ENCODE data around the gene RNF150. TPM values are rescaled to one million over a fixed set of nuclear protein-coding genes. Genes with fewer than 3 reads are reported as not detected.

Gene RNF150
- total RNA-seq, 1 donor from 2014 or later: 0.13 TPM

- DNase-seq (ENCODE audit: low read depth in 2 of 2): no peak
These were observed 265.9 kb downstream of the RNF150 start for GRCh38 chr4:140867356-140867755.

DNA sequence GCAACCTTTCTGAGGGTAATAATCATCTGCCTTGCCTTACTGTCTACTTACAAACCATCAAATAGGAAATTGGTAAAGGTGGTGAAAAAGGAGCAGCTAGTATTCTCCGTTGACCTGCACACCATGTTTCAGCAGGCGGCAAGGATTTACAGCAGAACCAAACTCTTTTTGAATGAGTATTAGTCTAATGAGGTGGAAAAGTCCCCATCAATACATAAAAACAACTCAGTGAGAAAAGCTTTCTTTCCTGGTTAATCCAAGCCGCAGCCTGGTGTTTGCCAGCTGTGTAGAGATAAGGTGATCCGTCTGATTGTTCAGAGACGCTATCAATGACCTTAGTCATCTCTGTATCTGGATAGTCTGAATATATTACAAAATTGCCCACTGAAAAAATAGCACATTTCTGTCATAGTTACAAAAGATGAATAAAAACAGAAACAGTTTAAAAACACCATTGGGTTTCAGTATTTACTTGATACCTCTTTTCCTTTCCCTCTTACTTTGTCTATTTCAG lies 266.7 kb downstream of the RNF150 start:
- no peak for DNase-seq (ENCODE audit: low read depth in 2 of 2)

GRCh38 chr4:140865253-140866217 lies 267.7 kb downstream of the RNF150 start:
- no peak for DNase-seq (ENCODE audit: low read depth in 2 of 2)

GRCh38 chr4:140863197-140863596 lies 270.1 kb downstream of the RNF150 start:
- no peak for DNase-seq (ENCODE audit: low read depth in 2 of 2)

DNA sequence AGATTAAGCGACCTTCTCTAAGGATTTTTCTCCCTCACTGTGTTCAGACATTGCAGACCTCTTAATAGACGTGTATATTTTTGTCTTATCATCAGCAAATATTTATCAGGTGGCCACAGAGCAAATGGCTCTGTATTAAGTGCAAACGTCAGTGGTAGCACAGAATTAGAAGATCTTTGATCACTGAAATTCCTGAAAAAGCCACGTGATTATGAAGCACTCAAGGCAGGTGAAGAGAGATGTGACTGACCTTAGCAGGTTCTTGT lies 271.2 kb downstream of the RNF150 start:
- DNase-seq (ENCODE audit: low read depth in 2 of 2): no peak

GRCh38 chr4:140861359-140862176 lies 271.7 kb downstream of the RNF150 start:
- peak; percentile 76 to 83 for DNase-seq (ENCODE audit: low read depth in 2 of 2)

DNA sequence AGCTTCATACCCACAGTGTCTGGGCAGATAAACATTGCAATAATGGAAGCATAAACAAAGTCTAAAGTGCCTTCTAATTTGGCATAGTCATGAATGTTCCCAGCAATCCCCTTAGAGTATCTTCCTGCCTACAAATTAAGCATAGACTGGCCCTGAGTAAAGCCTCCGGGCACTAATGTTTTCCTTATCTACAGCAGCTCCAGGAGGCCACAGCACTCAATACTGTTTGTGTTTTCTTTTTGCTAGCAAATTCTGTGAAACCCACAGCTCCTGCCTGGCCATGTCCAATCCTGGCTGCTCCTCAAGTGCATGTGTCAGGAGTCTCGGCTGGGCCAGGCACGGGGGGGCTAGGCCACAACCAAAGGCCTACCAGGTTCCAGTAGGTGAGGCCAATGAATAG lies 274.4 kb downstream of the RNF150 start:
- DNase-seq (ENCODE audit: low read depth in 2 of 2): no peak

GRCh38 chr4:140857111-140857510 lies 276.2 kb downstream of the RNF150 start:
- DNase-seq (ENCODE audit: low read depth in 2 of 2): no peak

DNA sequence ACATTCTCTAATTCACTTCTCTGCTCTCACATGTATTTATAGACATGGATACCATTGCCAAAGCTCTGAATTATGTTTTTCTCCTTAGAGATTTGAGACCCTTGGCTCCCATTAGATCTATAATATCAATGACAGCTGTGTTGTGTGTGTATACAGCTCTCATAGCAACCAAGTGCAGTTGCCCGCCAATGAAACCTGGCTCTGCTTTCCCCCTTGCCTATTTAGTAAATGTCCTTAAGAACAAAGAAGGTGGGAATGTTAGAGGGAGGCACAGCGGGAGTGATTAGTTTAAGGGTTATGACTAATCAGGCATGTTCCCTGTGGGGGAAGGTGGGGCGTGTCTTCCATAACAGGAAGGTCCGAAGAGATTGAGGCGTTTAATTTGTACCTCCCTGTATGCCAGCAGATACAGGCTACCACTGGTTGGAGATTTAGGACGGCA lies 276.6 kb downstream of the RNF150 start:
- DNase-seq (ENCODE audit: low read depth in 2 of 2): peak in 1 of 2 donors; percentile 11

DNA sequence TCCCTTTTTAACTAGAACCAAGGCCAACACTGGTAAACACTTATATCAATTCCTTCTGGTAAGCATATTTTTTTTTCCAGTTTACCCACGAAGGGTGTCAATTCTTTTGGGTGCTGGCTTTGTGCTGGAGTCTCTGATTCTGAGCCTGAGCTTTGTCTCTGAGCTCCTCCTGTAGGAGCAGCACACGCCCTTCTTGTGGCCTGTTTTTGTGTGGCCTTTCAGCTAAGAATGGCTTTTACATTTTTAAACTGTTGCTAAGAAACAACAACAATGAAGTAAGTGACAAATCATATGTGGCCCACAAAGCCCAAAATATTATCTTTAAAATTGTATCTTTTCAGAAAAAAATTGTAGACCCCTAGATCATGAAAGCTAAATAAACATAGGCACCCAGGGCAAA lies 279.1 kb downstream of the RNF150 start:
- no peak for DNase-seq (ENCODE audit: low read depth in 2 of 2)

DNA sequence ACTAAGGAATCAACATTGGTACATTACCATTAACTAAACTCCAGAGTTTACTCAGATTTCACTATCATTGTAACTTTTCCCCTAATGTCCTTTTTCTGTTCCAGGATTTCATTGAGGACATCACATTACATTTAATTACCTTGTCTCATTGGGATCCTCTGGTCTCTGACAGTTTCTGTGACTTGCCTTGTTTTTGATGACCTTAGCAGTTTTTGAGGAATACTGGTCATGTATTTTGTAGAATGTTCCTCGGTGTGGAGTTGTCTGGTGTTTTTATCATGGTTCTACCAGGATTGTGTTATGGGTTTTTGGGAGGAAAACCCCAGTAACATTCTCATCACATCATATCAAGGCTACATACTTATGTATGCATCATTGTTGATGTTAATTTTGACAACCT lies 281.5 kb downstream of the RNF150 start:
- no peak for DNase-seq (ENCODE audit: low read depth in 2 of 2)

- DNase-seq (ENCODE audit: low read depth in 2 of 2): peak; percentile 55 to 69
These were observed 282.1 kb downstream of the RNF150 start for GRCh38 chr4:140851032-140851636.

DNA sequence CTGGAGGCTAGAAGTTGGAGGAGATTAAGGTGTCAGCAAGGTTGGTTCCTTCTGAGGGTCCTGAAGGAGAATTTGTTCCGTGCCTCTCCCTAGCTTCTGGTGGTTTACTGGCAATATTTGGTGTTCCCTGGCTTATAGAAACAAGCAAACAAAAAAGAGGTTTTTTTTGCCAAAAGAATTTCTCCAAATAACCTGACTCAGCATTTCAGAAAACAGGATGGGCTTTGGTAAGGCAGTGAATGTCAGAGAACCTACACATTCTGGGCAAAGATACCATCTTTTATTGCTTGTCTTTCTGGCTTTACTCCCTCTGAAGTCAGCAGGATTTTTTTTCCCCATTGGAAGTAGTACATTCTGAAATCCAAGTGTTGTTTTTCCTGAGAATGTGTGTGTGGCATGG lies 283.7 kb downstream of the RNF150 start:
- no peak for DNase-seq (ENCODE audit: low read depth in 2 of 2)

DNA sequence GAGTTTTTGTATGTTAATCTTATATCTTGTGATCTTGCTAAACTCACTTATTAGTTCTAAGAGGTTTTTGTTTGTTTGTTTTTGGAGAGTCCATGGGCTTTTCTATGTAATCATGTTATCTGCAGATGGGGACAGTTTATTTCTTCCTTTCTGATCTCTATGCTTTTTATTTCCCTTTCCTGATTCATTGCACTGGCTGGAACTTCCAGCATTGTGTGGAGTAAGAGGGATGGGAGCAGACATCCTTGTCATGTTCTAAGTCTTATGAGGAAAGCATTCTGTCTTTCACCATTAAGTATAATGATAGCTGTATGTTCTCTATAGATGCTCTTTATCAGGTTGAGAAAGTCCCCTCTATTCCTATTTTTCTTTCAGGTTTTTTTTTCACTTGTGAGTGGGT lies 286.5 kb downstream of the RNF150 start:
- DNase-seq (ENCODE audit: low read depth in 2 of 2): no peak

DNA sequence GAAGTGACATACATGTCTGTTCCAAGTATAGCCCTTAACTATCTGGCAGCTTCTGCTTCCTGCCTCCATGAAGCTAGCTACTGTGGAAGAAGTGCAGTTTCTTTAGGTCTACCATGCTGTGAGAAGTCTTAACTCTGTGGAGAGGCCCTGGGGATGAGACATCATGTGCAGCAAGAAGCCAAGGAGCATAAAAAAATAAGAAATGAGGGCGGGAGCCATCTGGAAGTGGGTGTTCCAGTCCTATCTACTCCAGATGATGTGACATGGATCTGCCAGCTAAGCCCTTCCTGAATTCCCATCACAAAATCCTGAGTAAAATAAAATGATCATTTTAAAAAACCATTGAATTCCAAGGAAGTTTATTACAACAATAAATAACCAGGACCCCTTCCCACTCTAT lies 289.2 kb downstream of the RNF150 start:
- no peak for DNase-seq (ENCODE audit: low read depth in 2 of 2)

- no peak for DNase-seq (ENCODE audit: low read depth in 2 of 2)
These were observed 292.1 kb downstream of the RNF150 start for GRCh38 chr4:140841186-140841585.

- DNase-seq (ENCODE audit: low read depth in 2 of 2): no peak
These were observed 293.1 kb downstream of the RNF150 start for GRCh38 chr4:140839888-140840790.

DNA sequence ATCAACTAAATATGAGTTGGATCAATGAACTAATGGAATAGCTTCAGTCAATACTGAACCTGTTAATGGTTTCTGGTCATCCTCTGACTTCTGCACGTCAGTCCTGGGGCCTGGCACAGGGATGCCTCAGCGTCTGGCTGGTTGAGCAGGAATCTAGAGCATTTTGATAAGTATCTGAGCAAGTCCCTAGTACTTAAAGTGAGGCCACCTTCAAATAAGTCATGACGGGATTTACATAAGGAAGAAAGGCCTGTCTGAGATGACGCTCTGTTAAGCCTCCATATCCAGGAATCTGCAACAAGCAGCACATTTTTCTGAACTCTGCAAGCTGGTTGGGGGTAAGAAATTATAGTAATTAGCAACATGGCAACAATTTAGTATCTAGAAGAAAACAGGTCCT lies 293.9 kb downstream of the RNF150 start:
- DNase-seq (ENCODE audit: low read depth in 2 of 2): no peak

GRCh38 chr4:140837736-140838135 lies 295.5 kb downstream of the RNF150 start:
- no peak for DNase-seq (ENCODE audit: low read depth in 2 of 2)

- no peak for DNase-seq (ENCODE audit: low read depth in 2 of 2)
These were observed 298.3 kb downstream of the RNF150 start for GRCh38 chr4:140834839-140835495.

All from dermis microvascular lymphatic vessel endothelial cell (primary cell).